AG09319 (cell line): Measurements from ENCODE around the gene SLC35F6.

Source experiments
- DNase-seq: peaks from one replicate; pipeline ENCODE4 v3.0.0-alpha.2; 2010; ENCODE audit warnings: low read depth; ENCODE audit errors: extremely low read depth
- TF ChIP-seq, protein P1 (sequence below): IDR thresholded peaks from 2 replicates; pipeline ENCODE4 v1.5.1; 2011; ENCODE audit warnings: low read depth, mild to moderate bottlenecking, inconsistent platforms, low read length, moderate library complexity

Gene SLC35F6, protein sequence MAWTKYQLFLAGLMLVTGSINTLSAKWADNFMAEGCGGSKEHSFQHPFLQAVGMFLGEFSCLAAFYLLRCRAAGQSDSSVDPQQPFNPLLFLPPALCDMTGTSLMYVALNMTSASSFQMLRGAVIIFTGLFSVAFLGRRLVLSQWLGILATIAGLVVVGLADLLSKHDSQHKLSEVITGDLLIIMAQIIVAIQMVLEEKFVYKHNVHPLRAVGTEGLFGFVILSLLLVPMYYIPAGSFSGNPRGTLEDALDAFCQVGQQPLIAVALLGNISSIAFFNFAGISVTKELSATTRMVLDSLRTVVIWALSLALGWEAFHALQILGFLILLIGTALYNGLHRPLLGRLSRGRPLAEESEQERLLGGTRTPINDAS

DNA sequence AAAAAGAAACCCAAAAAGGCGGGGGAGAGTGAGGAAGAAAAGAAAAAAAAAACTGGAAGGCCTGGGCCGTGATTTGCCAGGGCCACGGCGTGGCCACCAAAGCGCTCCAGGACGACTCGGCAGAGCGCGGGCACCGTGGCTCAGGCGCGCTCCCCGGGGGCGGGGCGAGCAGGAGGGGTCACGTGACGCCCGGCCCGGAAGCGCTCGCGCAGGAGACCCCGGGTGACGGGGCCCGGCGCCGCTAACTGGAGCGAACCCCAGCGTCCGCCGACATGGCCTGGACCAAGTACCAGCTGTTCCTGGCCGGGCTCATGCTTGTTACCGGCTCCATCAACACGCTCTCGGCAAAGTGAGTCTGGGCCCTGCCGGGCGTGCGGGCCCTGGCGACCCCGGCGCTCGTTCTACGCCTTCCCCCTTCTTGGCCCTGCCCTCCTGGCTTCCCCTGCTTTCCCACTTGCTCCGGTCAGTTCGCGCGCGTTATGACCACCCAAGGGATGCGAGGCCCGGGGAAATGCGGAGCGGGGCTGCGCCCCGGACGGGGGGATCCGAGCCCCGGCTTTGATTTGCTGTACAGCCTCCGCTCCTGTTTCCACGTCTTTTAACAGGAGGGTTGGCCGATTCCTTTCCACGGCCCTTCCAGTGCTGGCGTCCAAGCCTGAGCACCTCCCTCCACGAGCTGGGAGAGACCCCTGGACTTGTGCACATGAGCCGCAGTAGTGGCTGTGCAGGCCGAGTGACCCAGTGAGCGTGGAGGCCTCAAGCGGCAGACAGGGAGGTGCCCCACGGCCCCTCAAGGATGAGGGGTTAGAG lies at the start of gene SLC35F6:
Gene SLC35F6 (plus strand): TSS at position 207 of the 810 bp plus-strand sequence. CDS start 66 bp downstream, at position 273.
- TF ChIP-seq, protein P1, sequence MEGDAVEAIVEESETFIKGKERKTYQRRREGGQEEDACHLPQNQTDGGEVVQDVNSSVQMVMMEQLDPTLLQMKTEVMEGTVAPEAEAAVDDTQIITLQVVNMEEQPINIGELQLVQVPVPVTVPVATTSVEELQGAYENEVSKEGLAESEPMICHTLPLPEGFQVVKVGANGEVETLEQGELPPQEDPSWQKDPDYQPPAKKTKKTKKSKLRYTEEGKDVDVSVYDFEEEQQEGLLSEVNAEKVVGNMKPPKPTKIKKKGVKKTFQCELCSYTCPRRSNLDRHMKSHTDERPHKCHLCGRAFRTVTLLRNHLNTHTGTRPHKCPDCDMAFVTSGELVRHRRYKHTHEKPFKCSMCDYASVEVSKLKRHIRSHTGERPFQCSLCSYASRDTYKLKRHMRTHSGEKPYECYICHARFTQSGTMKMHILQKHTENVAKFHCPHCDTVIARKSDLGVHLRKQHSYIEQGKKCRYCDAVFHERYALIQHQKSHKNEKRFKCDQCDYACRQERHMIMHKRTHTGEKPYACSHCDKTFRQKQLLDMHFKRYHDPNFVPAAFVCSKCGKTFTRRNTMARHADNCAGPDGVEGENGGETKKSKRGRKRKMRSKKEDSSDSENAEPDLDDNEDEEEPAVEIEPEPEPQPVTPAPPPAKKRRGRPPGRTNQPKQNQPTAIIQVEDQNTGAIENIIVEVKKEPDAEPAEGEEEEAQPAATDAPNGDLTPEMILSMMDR, result no peak
- DNase-seq, result peak; percentile 52

DNA sequence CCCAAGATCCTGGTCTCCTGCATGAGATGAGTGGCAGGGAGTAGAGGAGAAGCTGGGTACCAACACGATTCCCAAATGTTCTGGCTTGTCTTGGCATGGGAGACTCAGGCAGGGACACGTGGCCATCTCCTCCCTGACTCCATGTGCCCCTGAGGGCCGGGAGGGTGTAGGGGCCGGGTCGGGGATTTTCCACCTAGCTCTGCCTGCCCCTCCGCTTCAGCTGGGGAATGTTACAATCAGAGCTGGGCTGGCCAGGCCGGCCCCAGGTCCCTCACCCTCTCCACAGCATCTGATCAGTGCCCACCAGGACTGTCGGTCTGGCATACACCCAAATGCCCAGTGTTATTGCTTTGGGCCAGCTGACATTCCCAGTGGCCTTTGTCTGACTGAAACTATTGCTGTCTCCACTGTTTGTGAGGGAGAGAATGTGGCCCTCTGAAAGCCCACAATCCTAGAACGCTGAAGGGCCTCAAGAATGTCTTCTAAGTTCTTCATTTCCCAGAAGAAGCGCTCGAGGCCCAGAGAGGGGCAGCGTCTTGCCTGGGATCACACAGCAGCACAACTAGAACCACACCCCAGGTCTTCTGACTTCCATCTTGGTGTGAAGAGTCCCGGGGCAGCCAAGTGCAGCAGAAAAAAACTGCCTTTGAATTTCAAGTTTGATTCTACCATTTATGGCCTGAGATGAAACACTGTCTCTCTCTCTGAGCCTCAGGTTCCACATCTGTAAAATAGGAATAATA lies 48.4 kb upstream of the SLC35F6 start:
- TF ChIP-seq, protein P1, result no peak

DNA sequence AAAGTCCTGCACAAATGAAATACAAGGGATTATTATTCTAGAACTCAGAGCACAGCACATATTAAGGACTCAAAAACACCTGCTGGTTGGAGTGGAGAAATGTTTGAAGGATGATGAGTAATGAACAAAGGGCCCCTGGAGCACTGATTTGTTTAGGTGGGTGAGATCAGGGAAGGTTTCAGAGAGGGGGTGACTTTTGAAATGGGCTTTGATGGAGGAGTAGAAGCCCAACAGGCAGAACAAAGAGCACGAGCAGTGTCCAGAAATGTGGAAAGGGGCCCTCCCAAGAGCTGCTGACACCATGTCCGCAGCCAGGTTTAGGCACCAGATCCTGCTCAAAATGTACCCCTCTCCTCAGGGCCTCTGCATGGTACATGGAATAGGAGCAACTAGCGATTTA lies 47.7 kb upstream of the SLC35F6 start:
- no peak for DNase-seq
- TF ChIP-seq, protein P1, result no peak

More for the DNA sequence above, 48.4 kb upstream of the SLC35F6 start:
- no peak for DNase-seq

DNA sequence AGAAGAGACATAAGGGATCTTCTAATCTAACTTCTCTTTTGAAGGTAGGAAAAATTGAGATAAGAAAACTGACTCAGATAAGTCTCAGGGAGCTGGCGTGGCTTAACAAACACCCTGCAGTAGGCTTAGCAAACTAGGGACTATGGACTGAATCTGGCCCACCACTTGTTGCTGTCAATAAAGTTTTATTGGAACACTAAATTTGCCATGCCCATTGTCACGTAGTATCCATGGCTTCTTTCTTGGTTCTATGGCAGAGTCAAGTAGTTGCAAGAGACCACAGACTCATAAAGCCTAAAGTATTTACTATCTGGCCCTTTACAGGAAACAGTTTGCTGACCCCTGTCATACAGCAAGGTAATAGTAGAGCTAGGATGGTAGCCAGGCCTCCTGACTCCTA lies 47.3 kb upstream of the SLC35F6 start:
- DNase-seq, result no peak
- TF ChIP-seq, protein P1, result no peak

DNA sequence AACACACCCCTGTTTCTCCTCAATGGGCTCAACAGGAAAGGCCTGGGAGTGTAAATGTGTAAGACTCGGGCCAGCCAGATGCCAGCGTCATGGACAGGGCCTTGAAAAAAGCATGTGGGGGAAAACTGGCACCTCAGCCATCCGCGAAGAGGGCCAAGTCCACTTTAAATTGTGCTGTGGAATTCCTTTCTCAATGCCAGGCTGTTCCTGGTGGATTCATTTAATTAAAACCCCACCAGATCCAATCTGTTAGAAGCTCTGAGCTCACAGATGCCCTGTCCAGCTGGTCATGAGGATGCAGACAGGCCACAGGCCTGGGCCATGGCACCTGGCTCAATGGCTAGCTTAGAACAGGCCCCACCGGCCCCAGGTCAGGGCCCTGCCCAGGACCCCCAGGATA lies 46.7 kb upstream of the SLC35F6 start:
- no peak for DNase-seq
- TF ChIP-seq, protein P1, result no peak

DNA sequence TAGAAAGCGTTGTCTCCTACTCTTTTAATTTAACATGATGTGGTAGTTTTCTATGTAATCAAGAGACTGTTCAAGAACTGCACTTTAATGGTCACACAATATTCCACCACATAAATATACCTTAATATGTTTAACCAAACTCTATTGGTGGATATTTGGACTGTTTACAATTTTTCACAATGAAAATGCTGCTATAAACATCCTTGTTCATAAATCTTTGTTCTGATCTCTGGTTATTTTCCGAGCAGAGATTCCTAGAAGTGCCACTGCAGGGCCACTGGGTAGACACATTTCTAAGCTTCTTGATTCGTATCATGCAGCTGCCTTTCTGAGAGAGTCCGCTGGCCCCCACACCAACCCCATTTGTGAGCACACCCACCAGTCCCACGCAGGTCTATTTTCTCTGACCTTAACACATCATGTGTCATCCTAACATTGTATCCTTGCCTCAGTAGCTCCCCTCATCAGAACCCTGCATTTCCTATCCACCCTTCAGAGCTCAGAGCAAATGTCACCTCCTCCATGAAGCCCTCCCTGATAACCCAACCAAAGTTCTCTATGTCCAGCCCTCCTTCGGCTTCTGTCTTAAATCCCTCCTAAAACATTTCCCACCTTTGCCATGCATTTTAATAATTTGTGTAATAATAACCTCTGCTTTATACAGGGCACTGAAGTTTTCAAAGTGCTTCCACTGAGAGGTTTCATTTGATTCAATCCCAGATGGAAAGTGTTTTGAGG lies 45.0 kb upstream of the SLC35F6 start:
- no peak for DNase-seq
- TF ChIP-seq, protein P1, result no peak
